GM12872 (cell line): ENCODE results near the gene NECAB3.
A peak's percentile ranks its signal among the peaks of the same experiment; 100 is the strongest.

ENCODE experiments used
- CTCF ChIP-seq: IDR thresholded peaks from 3 replicates; pipeline ENCODE4 v1.5.1; 2011; ENCODE audit warnings: low read depth, mild to moderate bottlenecking, low read length, moderate library complexity; ENCODE audit not compliant: insufficient read depth

Gene NECAB3

GRCh38 chr20:33656010-33656782, 18.0 kb downstream of the NECAB3 start:
- TF ChIP-seq CTCF: no peak

- TF ChIP-seq CTCF: no peak
Measured at GRCh38 chr20:33655164-33655563, 19.1 kb downstream of the NECAB3 start.

- TF ChIP-seq CTCF: no peak
Measured at GRCh38 chr20:33654680-33655161, 19.5 kb downstream of the NECAB3 start.

- TF ChIP-seq CTCF: no peak
Measured at GRCh38 chr20:33653900-33654596, 20.2 kb downstream of the NECAB3 start.

GRCh38 chr20:33653218-33653899, 20.9 kb downstream of the NECAB3 start:
- TF ChIP-seq CTCF: peak; percentile 96

- TF ChIP-seq CTCF: no peak
Measured at GRCh38 chr20:33651562-33652048, 22.6 kb downstream of the NECAB3 start.
